Kidney epithelial cell (primary cell): ENCODE data around the gene CEP152. TPM values are rescaled to one million over a fixed set of nuclear protein-coding genes. Genes with fewer than 3 reads are reported as not detected.

Source experiments
- DNase-seq: peaks from one replicate; pipeline ENCODE4 v3.0.0-alpha.2; 2010; ENCODE audit warnings: low read depth
- H3K27me3 ChIP-seq: 2 replicates; pipeline ENCODE4 v1.6.0; 2011; ENCODE audit warnings: low read length; ENCODE audit not compliant: control insufficient read depth, insufficient read depth
- H3K36me3 ChIP-seq: 2 replicates; pipeline ENCODE4 v1.5.1; 2011; ENCODE audit warnings: low read length; ENCODE audit not compliant: control insufficient read depth, insufficient read depth
- H3K4me3 ChIP-seq: 2 replicates; pipeline ENCODE4 v1.5.1; 2011; ENCODE audit warnings: low read depth, mild to moderate bottlenecking, control low read depth, low read length
- total RNA-seq: library from RNA; depleted of rRNA; stranded (reverse); fragments of >200 nt; gene quantifications from 2 replicates; pipeline ENCODE4 v1.2.3, GENCODE V29; 2015
- TF ChIP-seq, protein P1 (sequence below): IDR thresholded peaks from 2 replicates; pipeline ENCODE4 v1.5.1; 2011; ENCODE audit warnings: mild to moderate bottlenecking, moderate library complexity, low read length, control low read depth, inconsistent platforms; ENCODE audit not compliant: insufficient read depth, poor library complexity, severe bottlenecking

CEP152 gene
- total RNA-seq, 1 donor from 2014 or later, result 3.2 TPM

DNA sequence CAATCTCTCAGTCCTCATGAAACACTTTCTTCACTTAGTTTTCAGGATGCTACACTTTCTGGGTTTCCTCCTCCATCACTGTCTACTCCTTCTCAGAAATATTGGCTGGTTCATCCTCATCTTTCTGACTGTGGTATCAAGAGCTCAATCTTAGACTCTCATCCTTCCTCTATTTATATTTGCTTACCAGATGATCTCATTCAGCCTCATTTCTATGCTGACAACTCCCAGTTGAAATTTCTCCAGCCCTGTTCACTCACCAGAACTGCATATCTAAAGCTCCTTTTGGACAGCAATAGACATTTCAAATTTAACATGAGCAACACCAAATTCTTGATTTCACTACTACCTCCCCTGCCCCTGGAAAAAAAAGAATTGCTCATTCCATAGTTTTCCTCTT is 117.4 kb downstream of the CEP152 start:
- Histone ChIP-seq H3K36me3 (no peaks in the 10 kb centered on the region), H3K27me3 (no peaks in the 10 kb centered on the region), H3K4me3 (no peak overlapping the region)
- TF ChIP-seq, protein P1, sequence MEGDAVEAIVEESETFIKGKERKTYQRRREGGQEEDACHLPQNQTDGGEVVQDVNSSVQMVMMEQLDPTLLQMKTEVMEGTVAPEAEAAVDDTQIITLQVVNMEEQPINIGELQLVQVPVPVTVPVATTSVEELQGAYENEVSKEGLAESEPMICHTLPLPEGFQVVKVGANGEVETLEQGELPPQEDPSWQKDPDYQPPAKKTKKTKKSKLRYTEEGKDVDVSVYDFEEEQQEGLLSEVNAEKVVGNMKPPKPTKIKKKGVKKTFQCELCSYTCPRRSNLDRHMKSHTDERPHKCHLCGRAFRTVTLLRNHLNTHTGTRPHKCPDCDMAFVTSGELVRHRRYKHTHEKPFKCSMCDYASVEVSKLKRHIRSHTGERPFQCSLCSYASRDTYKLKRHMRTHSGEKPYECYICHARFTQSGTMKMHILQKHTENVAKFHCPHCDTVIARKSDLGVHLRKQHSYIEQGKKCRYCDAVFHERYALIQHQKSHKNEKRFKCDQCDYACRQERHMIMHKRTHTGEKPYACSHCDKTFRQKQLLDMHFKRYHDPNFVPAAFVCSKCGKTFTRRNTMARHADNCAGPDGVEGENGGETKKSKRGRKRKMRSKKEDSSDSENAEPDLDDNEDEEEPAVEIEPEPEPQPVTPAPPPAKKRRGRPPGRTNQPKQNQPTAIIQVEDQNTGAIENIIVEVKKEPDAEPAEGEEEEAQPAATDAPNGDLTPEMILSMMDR, result no peak
- no peak for DNase-seq

DNA sequence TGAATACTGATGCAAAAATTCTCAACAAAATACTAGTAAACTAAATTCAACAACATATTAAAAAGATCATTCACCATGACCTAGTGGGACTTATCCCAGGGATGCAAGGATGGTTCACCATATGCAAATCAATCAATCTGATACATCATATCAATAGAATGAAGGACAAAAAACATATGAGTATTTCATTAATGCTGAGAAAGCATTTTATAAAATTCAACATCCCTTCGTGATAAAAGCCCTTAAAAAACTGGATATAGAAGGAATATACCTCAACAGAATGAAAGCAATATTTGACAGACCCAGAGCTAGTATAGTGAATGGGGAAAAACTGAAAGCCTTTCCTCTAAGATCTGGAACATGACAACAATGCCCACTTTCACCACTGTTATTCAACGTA is 122.4 kb downstream of the CEP152 start:
- H3K36me3 ChIP-seq, result no peaks in the 10 kb centered on the region
- no peaks in the 10 kb centered on the region for H3K27me3 ChIP-seq
- TF ChIP-seq, protein P1, result no peak
- no peak for DNase-seq
- H3K4me3 ChIP-seq, result no peak overlapping the region

Other genes starting within 250 kb of the CEP152 start
- gene FBN1, start 165.4 kb downstream of the CEP152 start, total RNA-seq, result 35.5 and 35.9 TPM in 2 replicates
- 105 and 134 TPM in 2 replicates for gene EID1, start 67.1 kb upstream of the CEP152 start, total RNA-seq
- gene SHC4, start 152.8 kb upstream of the CEP152 start, total RNA-seq, result 3.3 and 4.2 TPM in 2 replicates
- 20.0 and 22.4 TPM in 2 replicates for gene SECISBP2L, start 235.4 kb upstream of the CEP152 start, total RNA-seq